Fibroblast of lung (primary cell): Measurements from ENCODE around the gene DLG2.

ENCODE experiments used
- EZH2 ChIP-seq: IDR thresholded peaks from 2 replicates; pipeline ENCODE4 v1.5.1; 2012; ENCODE audit warnings: low read length, control low read depth, mild to moderate bottlenecking; ENCODE audit errors: missing control alignments
- TF ChIP-seq, protein P1 (sequence below), 2 donors: IDR thresholded peaks in 1 of 2; conservative IDR thresholded peaks in 1 of 2; 1 replicate in 1 of 2; 2 replicates in 1 of 2; pipeline ENCODE4 v1.5.1; 2011 to 2012; ENCODE audit warnings: low read length in 2 of 2, control low read depth in 1 of 2, inconsistent platforms in 1 of 2, low read depth in 1 of 2, mild to moderate bottlenecking in 1 of 2

- TF ChIP-seq, protein P1, sequence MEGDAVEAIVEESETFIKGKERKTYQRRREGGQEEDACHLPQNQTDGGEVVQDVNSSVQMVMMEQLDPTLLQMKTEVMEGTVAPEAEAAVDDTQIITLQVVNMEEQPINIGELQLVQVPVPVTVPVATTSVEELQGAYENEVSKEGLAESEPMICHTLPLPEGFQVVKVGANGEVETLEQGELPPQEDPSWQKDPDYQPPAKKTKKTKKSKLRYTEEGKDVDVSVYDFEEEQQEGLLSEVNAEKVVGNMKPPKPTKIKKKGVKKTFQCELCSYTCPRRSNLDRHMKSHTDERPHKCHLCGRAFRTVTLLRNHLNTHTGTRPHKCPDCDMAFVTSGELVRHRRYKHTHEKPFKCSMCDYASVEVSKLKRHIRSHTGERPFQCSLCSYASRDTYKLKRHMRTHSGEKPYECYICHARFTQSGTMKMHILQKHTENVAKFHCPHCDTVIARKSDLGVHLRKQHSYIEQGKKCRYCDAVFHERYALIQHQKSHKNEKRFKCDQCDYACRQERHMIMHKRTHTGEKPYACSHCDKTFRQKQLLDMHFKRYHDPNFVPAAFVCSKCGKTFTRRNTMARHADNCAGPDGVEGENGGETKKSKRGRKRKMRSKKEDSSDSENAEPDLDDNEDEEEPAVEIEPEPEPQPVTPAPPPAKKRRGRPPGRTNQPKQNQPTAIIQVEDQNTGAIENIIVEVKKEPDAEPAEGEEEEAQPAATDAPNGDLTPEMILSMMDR (conservative IDR thresholded peaks at IDR 0.05 in 1 of 2, IDR thresholded peaks at IDR 0.05 in 1 of 2; ENCODE audit: low read depth in 1 of 2, low read length in 2 of 2), result no peak
- TF ChIP-seq EZH2, result no peak
Measured at GRCh38 chr11:84922212-84922805, 704.8 kb downstream of the DLG2 start.
